Caco-2 (cell line): ENCODE results near the gene CYP24A1. TPM values are rescaled to one million over a fixed set of nuclear protein-coding genes. Genes with fewer than 3 reads are reported as not detected.

Experiments
- BruUV-seq: library from RNA; stranded (reverse); fragments of 400-500 nt; replicated peaks from 2 replicates; lab custom pipeline; 2021; lab: Mats Ljungman, UMichigan
- CTCF ChIA-PET: fragments of 300-600 bp; sonication (Branson Sonifier 250); formaldehyde crosslinking; loops from one replicate; lab custom pipeline; 2022; ENCODE audit warnings: antibody characterized with exemption; lab: Charles Lee
- POLR2A ChIA-PET: fragments of 300-600 bp; sonication (Branson Sonifier 250); formaldehyde crosslinking; loops from one replicate; lab custom pipeline; 2022; ENCODE audit warnings: antibody characterized with exemption; lab: Charles Lee
- DNase-seq, 2 experiments: peaks; one replicate each; pipeline versions ENCODE4 v3.0.0 to v3.0.0-alpha.2; 2020 to 2022
- H3K27me3 ChIP-seq: replicated peaks from 2 replicates; pipeline ENCODE4 v1.6.0; 2011; ENCODE audit warnings: low read length; ENCODE audit not compliant: control insufficient read depth, insufficient read depth
- H3K36me3 ChIP-seq: 2 replicates; pipeline ENCODE4 v1.5.1; 2011; ENCODE audit warnings: low read length; ENCODE audit not compliant: control insufficient read depth, insufficient read depth
- H3K4me1 ChIP-seq: fragments of 250-450 bp; sonication (Bioruptor Pico); 2 replicates; pipeline ENCODE4 v1.5.1; 2020; ENCODE audit warnings: mild to moderate bottlenecking
- H3K4me3 ChIP-seq: 2 replicates; pipeline ENCODE4 v1.5.1; 2011; ENCODE audit warnings: low read depth, mild to moderate bottlenecking, control low read depth, low read length
- H3K9me3 ChIP-seq: fragments of 250-450 bp; sonication (Bioruptor Pico); 2 replicates; pipeline ENCODE4 v1.5.1; 2020; ENCODE audit warnings: mild to moderate bottlenecking, moderate library complexity
- H3K27ac Mint-ChIP-seq: one replicate; pipeline ENCODE4 v1.8.0; 2022; ENCODE audit warnings: mixed read lengths; ENCODE audit not compliant: unreplicated experiment
- H3K27me3 Mint-ChIP-seq: one replicate; pipeline ENCODE4 v1.8.0; 2022; ENCODE audit warnings: mixed read lengths; ENCODE audit not compliant: insufficient read depth, unreplicated experiment
- H3K36me3 Mint-ChIP-seq: one replicate; pipeline ENCODE4 v1.8.0; 2022; ENCODE audit warnings: mild to moderate bottlenecking, mixed read lengths; ENCODE audit not compliant: insufficient read depth, unreplicated experiment
- H3K4me1 Mint-ChIP-seq: one replicate; pipeline ENCODE4 v1.8.0; 2022; ENCODE audit warnings: low read depth, mixed read lengths; ENCODE audit not compliant: unreplicated experiment
- H3K4me3 Mint-ChIP-seq: one replicate; pipeline ENCODE4 v1.8.0; 2022; ENCODE audit warnings: mild to moderate bottlenecking, moderate library complexity, mixed read lengths; ENCODE audit not compliant: unreplicated experiment
- H3K9me3 Mint-ChIP-seq: one replicate; pipeline ENCODE4 v1.8.0; 2022; ENCODE audit warnings: mixed read lengths; ENCODE audit not compliant: unreplicated experiment
- CTCF ChIP-seq, 2 experiments: fragments of 200-600 bp in 1 of 2; IDR thresholded peaks; 1 replicate in 1 of 2; 2 replicates in 1 of 2; pipeline versions ENCODE4 v1.5.1 to v1.8.0; 2011 to 2022; ENCODE audit warnings: antibody characterized with exemption in 1 of 2, control low read depth in 1 of 2, inconsistent platforms in 1 of 2, low read depth in 1 of 2, low read length in 1 of 2, mild to moderate bottlenecking in 1 of 2, moderate library complexity in 1 of 2; ENCODE audit not compliant: insufficient read depth in 1 of 2, severe bottlenecking in 1 of 2, unreplicated experiment in 1 of 2
- intact Hi-C: fragments of 100-400 bp; cut with micrococcal nuclease; formaldehyde crosslinking; loops from one replicate; pipeline ENCODE4 v1.10.0; 2022; ENCODE audit not compliant: unreplicated experiment
- total RNA-seq: library from RNA; stranded (reverse); gene quantifications from 2 replicates; pipeline ENCODE4 v1.2.3, GENCODE V29; 2022

The CYP24A1 gene
- total RNA-seq, 1 experiment from 2014 or later = 3.7 TPM

GRCh38 chr20:54110041-54110440 is 63.7 kb downstream of the CYP24A1 start:
- peaks cover 4% of the 10 kb centered on the region for H3K4me1 Mint-ChIP-seq
- no peak overlapping the region for H3K27ac Mint-ChIP-seq
- no peak for TF ChIP-seq CTCF (IDR thresholded peaks at IDR 0.05; ENCODE audit: insufficient read depth in 1 of 2, low read depth in 1 of 2, low read length in 1 of 2, severe bottlenecking in 1 of 2, unreplicated experiment in 1 of 2)
- no peaks in the 10 kb centered on the region for H3K36me3 ChIP-seq
- ChIA-PET CTCF (interaction anchor here (1.4 kb wide), 1 partner anchor 11 kb away, joined by 3 read pairs; no protein-coding TSS in a partner anchor), POLR2A (no interaction called here)
- H3K36me3 Mint-ChIP-seq = no peaks in the 10 kb centered on the region
- no peaks in the 10 kb centered on the region for H3K27me3 ChIP-seq
- intact Hi-C loops = no loop called here
- no peak overlapping the region for H3K4me3 Mint-ChIP-seq
- no peak for DNase-seq
- peaks cover 2% of the 10 kb centered on the region for H3K27me3 Mint-ChIP-seq
- H3K4me1 ChIP-seq = peaks cover 12% of the 10 kb centered on the region; the same call in 1 of the 2 replicates
- BruUV-seq = no TSS peak
- H3K4me3 ChIP-seq = no peak overlapping the region
- H3K9me3 Mint-ChIP-seq = no peaks in the 10 kb centered on the region
- H3K9me3 ChIP-seq = no peaks in the 10 kb centered on the region

GRCh38 chr20:54108817-54109216 is 65.0 kb downstream of the CYP24A1 start:
- TF ChIP-seq CTCF (IDR thresholded peaks at IDR 0.05; ENCODE audit: insufficient read depth in 1 of 2, low read depth in 1 of 2, low read length in 1 of 2, severe bottlenecking in 1 of 2, unreplicated experiment in 1 of 2) = no peak
- H3K4me3 Mint-ChIP-seq = no peak overlapping the region
- H3K9me3 Mint-ChIP-seq = no peaks in the 10 kb centered on the region
- Histone ChIP-seq H3K27me3 (no peaks in the 10 kb centered on the region), H3K9me3 (no peaks in the 10 kb centered on the region), H3K4me3 (no peak overlapping the region), H3K4me1 (peaks cover 17% of the 10 kb centered on the region), H3K36me3 (no peaks in the 10 kb centered on the region)
- no peaks in the 10 kb centered on the region for H3K27me3 Mint-ChIP-seq
- no peak for DNase-seq
- no TSS peak for BruUV-seq
- H3K27ac Mint-ChIP-seq = no peak overlapping the region
- POLR2A ChIA-PET = no interaction called here
- CTCF ChIA-PET = interaction anchor here (1.1 kb wide), 1 partner anchor 99 kb away, joined by 3 read pairs; the partner anchor contains the start of gene PFDN4
- intact Hi-C loops = no loop called here
- H3K4me1 Mint-ChIP-seq = peaks cover 11% of the 10 kb centered on the region
- no peaks in the 10 kb centered on the region for H3K36me3 Mint-ChIP-seq

GRCh38 chr20:54108326-54108642 is 65.5 kb downstream of the CYP24A1 start:
- Histone ChIP-seq H3K4me1 (peaks cover 20% of the 10 kb centered on the region), H3K27me3 (no peaks in the 10 kb centered on the region), H3K36me3 (no peaks in the 10 kb centered on the region), H3K4me3 (no peak overlapping the region), H3K9me3 (no peaks in the 10 kb centered on the region)
- Mint-ChIP-seq H3K36me3 (no peaks in the 10 kb centered on the region), H3K9me3 (no peaks in the 10 kb centered on the region), H3K4me1 (peaks cover 14% of the 10 kb centered on the region), H3K4me3 (no peak overlapping the region), H3K27me3 (no peaks in the 10 kb centered on the region), H3K27ac (no peak overlapping the region)
- DNase-seq = no peak
- intact Hi-C loops = no loop called here
- no peak for TF ChIP-seq CTCF (IDR thresholded peaks at IDR 0.05; ENCODE audit: insufficient read depth in 1 of 2, low read depth in 1 of 2, low read length in 1 of 2, severe bottlenecking in 1 of 2, unreplicated experiment in 1 of 2)
- ChIA-PET POLR2A (no interaction called here), CTCF (interaction anchor here (1.1 kb wide), 1 partner anchor 100 kb away, joined by 3 read pairs; the partner anchor contains the start of gene PFDN4)
- BruUV-seq = no TSS peak
